K562 (cell line): ENCODE measurements around the gene NRCAM. TPM values are rescaled to one million over a fixed set of nuclear protein-coding genes. Genes with fewer than 3 reads are reported as not detected.

Experiments used
- ATAC-seq: fragments of 200-7000 bp; cut with Tn5 transposase; 3 replicates; pipeline ENCODE4 v1.9.1; 2020; ENCODE audit warnings: moderate library complexity
- BruUV-seq: library from RNA; stranded (reverse); fragments of 400-500 nt; replicated peaks from 2 replicates; lab custom pipeline; 2021; lab: Mats Ljungman, UMichigan
- CTCF ChIA-PET: fragments of 300-600 bp; formaldehyde crosslinking; extraction: SDS; loops from one replicate; lab custom pipeline; 2021; ENCODE audit warnings: low intra/inter-chr PET ratio; lab: Yijun Ruan, JAX
- POLR2A ChIA-PET: fragments of 300-600, 350-650 bp; sonication (Branson Sonifier 250); formaldehyde crosslinking; extraction: SDS; loops from one replicate; lab custom pipeline; 2021; ENCODE audit warnings: antibody characterized with exemption, inconsistent platforms; lab: Yijun Ruan, JAX
- DNase-seq, 4 experiments: peaks; one replicate each; pipeline versions ENCODE4 v3.0.0 to v3.0.0-alpha.2; 2011 to 2018; ENCODE audit warnings: low spot score in 3 of 4, mixed read lengths in 3 of 4; ENCODE audit errors: extremely low read depth in 1 of 4
- FAIRE-seq: peaks from 2 replicates; lab custom pipeline; 2011; peaks lifted over from hg19 to GRCh38; lab: Jason Lieb, UNC
- H2AFZ ChIP-seq: 2 replicates; pipeline ENCODE4 v1.6.0; 2011; ENCODE audit warnings: low read depth, low read length, control low read depth, inconsistent platforms
- H3K27ac ChIP-seq: fragments of 200-600 bp; 3 replicates; pipeline ENCODE4 v1.8.0; 2011; ENCODE audit warnings: low read depth, mild to moderate bottlenecking, control low read depth, inconsistent platforms, low read length, moderate library complexity, mixed read lengths; ENCODE audit errors: extremely low read depth
- H3K27me3 ChIP-seq, 2 experiments: fragments of 300-600 bp in 1 of 2; 2 replicates in 1 of 2; 3 replicates in 1 of 2; pipeline versions ENCODE4 v1.6.0 to v1.8.0; 2011; ENCODE audit warnings: inconsistent platforms in 2 of 2, low read length in 2 of 2, mild to moderate bottlenecking in 1 of 2, mixed read lengths in 1 of 2, moderate library complexity in 1 of 2; ENCODE audit not compliant: control insufficient read depth in 2 of 2, insufficient read depth in 2 of 2
- H3K36me3 ChIP-seq: fragments of 300-600 bp; 3 replicates; pipeline ENCODE4 v1.8.0; 2011; ENCODE audit warnings: mild to moderate bottlenecking, low read length, inconsistent platforms; ENCODE audit not compliant: control insufficient read depth, insufficient read depth
- H3K4me1 ChIP-seq, 2 experiments: fragments of 200-600 bp in 1 of 2; replicated peaks in 1 of 2; 2 replicates in 1 of 2; 3 replicates in 1 of 2; pipeline versions ENCODE4 v1.5.1 to v1.8.0; 2011; ENCODE audit warnings: inconsistent platforms in 2 of 2, low read length in 2 of 2, mild to moderate bottlenecking in 1 of 2, mixed read lengths in 1 of 2, moderate library complexity in 1 of 2; ENCODE audit not compliant: control insufficient read depth in 2 of 2, insufficient read depth in 2 of 2
- H3K4me2 ChIP-seq: 2 replicates; pipeline ENCODE4 v1.6.1; 2011; ENCODE audit warnings: low read length, control low read depth, inconsistent platforms, mixed read lengths; ENCODE audit not compliant: insufficient read depth
- H3K4me3 ChIP-seq: fragments of 200-600 bp; sonication (generic), shearing (Covaris generic); 2 replicates; pipeline ENCODE4 v1.5.1; 2016; ENCODE audit warnings: control low read depth, inconsistent platforms
- H3K79me2 ChIP-seq: fragments of 200-600 bp; 3 replicates; pipeline ENCODE4 v1.8.0; 2011; ENCODE audit warnings: low read length, inconsistent platforms; ENCODE audit not compliant: control insufficient read depth, insufficient read depth
- H3K9ac ChIP-seq, 2 experiments: 2 replicates each; pipeline versions ENCODE4 v1.6.0 to v1.6.1; 2011; ENCODE audit warnings: low read depth in 2 of 2, low read length in 2 of 2, control low read depth in 1 of 2, inconsistent platforms in 1 of 2, mild to moderate bottlenecking in 1 of 2, mixed read lengths in 1 of 2; ENCODE audit not compliant: insufficient read depth in 1 of 2
- H3K9me1 ChIP-seq: one replicate; pipeline ENCODE4 v1.6.0; 2011; ENCODE audit warnings: inconsistent platforms, mild to moderate bottlenecking, low read length, moderate library complexity; ENCODE audit not compliant: control insufficient read depth, insufficient read depth
- H3K9me3 ChIP-seq: replicated peaks from 2 replicates; pipeline ENCODE4 v1.5.1; 2011; ENCODE audit warnings: low read depth, low read length, inconsistent platforms; ENCODE audit not compliant: control insufficient read depth, insufficient read depth
- H4K20me1 ChIP-seq: replicated peaks from 2 replicates; pipeline ENCODE4 v1.6.1; 2011; ENCODE audit warnings: low read length, inconsistent platforms, mixed read lengths; ENCODE audit not compliant: control insufficient read depth, insufficient read depth
- ATF1 ChIP-seq, 2 experiments: fragments of 450-650 bp in 1 of 2; IDR thresholded peaks; 2 replicates each; pipeline ENCODE4 v1.6.1; 2016; ENCODE audit warnings: missing compliant biosample characterization in 1 of 2, missing genetic modification characterization in 1 of 2
- DMBX1 ChIP-seq: fragments of 250-450 bp; sonication (Bioruptor Pico); IDR thresholded peaks from 2 replicates; pipeline ENCODE4 v1.8.0; 2022; ENCODE audit warnings: inconsistent platforms, mild to moderate bottlenecking, moderate library complexity, borderline replicate concordance
- ESRRA ChIP-seq: fragments of 450-650 bp; IDR thresholded peaks from 2 replicates; pipeline ENCODE4 v1.6.1; 2014; ENCODE audit warnings: low read depth, mild to moderate bottlenecking, moderate library complexity, borderline replicate concordance
- ETS2 ChIP-seq: IDR thresholded peaks from 2 replicates; pipeline ENCODE4 v1.6.1; 2016; ENCODE audit warnings: borderline replicate concordance, missing genetic modification characterization, mild to moderate bottlenecking, moderate library complexity, missing compliant biosample characterization; ENCODE audit not compliant: poor library complexity, severe bottlenecking
- HNRNPLL ChIP-seq: fragments of 200-400 bp; formaldehyde crosslinking; IDR thresholded peaks from 2 replicates; pipeline ENCODE4 v1.6.1; 2017; ENCODE audit warnings: low read length, low read depth, mild to moderate bottlenecking; ENCODE audit not compliant: poor library complexity, severe bottlenecking
- ILF3 ChIP-seq: fragments of 450-650 bp; IDR thresholded peaks from 2 replicates; pipeline ENCODE4 v1.6.1; 2018; ENCODE audit warnings: antibody characterized with exemption, mild to moderate bottlenecking, moderate library complexity, borderline replicate concordance
- KLF10 ChIP-seq: fragments of 250-450 bp; sonication (Bioruptor Pico); IDR thresholded peaks from 2 replicates; pipeline ENCODE4 v1.6.1; 2021; ENCODE audit warnings: matching md5 sums
- STAT5B ChIP-seq: fragments of 250-450 bp; sonication (Bioruptor Pico); IDR thresholded peaks from 2 replicates; pipeline ENCODE4 v1.8.0; 2021; ENCODE audit warnings: mild to moderate bottlenecking, inconsistent platforms
- WHSC1 ChIP-seq: IDR thresholded peaks from one replicate; pipeline ENCODE4 v1.6.1; 2012; ENCODE audit warnings: low read length, control low read depth, inconsistent platforms
- ZC3H4 ChIP-seq: sonication (generic); formaldehyde crosslinking; IDR thresholded peaks from 2 replicates; pipeline ENCODE4 v1.9.0; 2021; ENCODE audit warnings: missing genetic modification reagents, borderline replicate concordance
- ZNF124 ChIP-seq: sonication (generic); formaldehyde crosslinking; IDR thresholded peaks from 2 replicates; pipeline ENCODE4 v1.8.1; 2022; ENCODE audit warnings: missing genetic modification reagents
- ZNF274 ChIP-seq: IDR thresholded peaks from 2 replicates; pipeline ENCODE4 v1.6.1; 2011; ENCODE audit warnings: low read depth, mild to moderate bottlenecking, low read length, moderate library complexity, borderline replicate concordance
- ZNF57 ChIP-seq: fragments of 450-650 bp; formaldehyde crosslinking; IDR thresholded peaks from 2 replicates; pipeline ENCODE4 v1.4.0; 2020; ENCODE audit warnings: mild to moderate bottlenecking, moderate library complexity
- ZNF644 ChIP-seq: fragments of 200-800 bp; sonication (Bioruptor generic); IDR thresholded peaks from 2 replicates; pipeline ENCODE4 v1.6.1; 2016; ENCODE audit warnings: low read depth, missing genetic modification characterization, missing compliant biosample characterization
- WGBS: fragments of 100-300 bp; shearing (Covaris generic); methylation state at CpG from one replicate; pipeline ENCODE4 v1.1.6; 2016; ENCODE audit warnings: low coverage, mixed read lengths; ENCODE audit not compliant: insufficient coverage; ENCODE audit errors: missing lambda C conversion rate; 5-methylcytosine and 5-hydroxymethylcytosine counted together
- in situ Hi-C: fragments of 300-500 bp; cut with MboI; formaldehyde crosslinking; loops from 4 replicates; pipeline ENCODE4 v1.15.0; 2018; ENCODE audit warnings: inconsistent platforms, mixed read lengths
- intact Hi-C: fragments of 100-400 bp; cut with micrococcal nuclease; formaldehyde crosslinking; loops from 2 replicates; pipeline ENCODE4 v1.14.2; 2022
- polyA plus RNA-seq, 8 experiments: library from polyadenylated mRNA; depleted of rRNA in 4 of 8; stranded (reverse) in 5 of 8; unstranded in 3 of 8; fragments of >200 nt; fragmentation: Nextera tagmentation in 2 of 8; fragmentation: Illumina TruSeq in 1 of 8; extraction: Ambion mirVana in 2 of 8; extraction: Trizol in 1 of 8; gene quantifications; 2 replicates each; pipeline versions ENCODE4 v1.2.1 to v1.2.3, GENCODE V29; 2011 to 2014; ENCODE audit warnings: inconsistent platforms in 1 of 8, missing spikeins in 1 of 8
- total RNA-seq, 7 experiments: library from RNA; depleted of rRNA in 6 of 7; stranded (reverse); fragments of >200 nt in 6 of 7; fragmentation: Illumina TruSeq in 2 of 7; extraction: Trizol in 2 of 7; gene quantifications; 2 replicates each; pipeline versions ENCODE4 v1.2.1 to v1.2.3, GENCODE V29; 2011 to 2021; ENCODE audit warnings: low replicate concordance in 1 of 7
- TF ChIP-seq, protein P1 (sequence below): fragments of 250-450 bp; sonication (Bioruptor Pico); IDR thresholded peaks from 2 replicates; pipeline ENCODE4 v1.8.0; 2021; ENCODE audit warnings: borderline replicate concordance, mild to moderate bottlenecking, moderate library complexity; ENCODE audit not compliant: poor library complexity, severe bottlenecking
- TF ChIP-seq, protein P2 (sequence below), 2 experiments: fragments of 450-650 bp; IDR thresholded peaks; 2 replicates each; pipeline ENCODE4 v1.6.1; 2018; ENCODE audit warnings: mild to moderate bottlenecking in 2 of 2, low read depth in 1 of 2; ENCODE audit not compliant: partially characterized antibody in 2 of 2

NRCAM gene
- total and polyA plus RNA-seq, 9 of the 15 experiments (the other 6 are each of a cell fraction or from before 2014, with no cell fraction given): 0.03 to 0.54 (median 0.12) TPM; not detected in 1

DNA sequence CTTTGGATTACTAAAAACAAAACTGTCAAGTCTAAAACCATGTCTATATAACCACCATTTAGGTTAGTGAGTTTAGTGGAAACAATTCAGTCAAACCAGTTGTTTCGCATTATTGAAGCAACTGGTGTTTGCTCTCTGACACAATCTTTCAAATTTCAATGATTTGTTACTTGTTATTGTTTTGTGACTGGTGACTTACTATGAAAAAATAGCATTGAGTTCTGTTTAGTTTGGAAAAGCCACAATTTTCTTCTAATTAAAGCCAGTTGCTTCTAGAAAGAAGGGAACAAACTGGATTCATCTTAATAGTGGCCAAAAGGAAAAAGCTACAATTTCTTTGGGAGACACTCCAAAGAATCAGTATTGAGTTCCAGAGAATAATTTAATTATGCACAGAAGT, 356.5 kb downstream of the NRCAM start:
- ChIA-PET CTCF (no interaction called here), POLR2A (no interaction called here)
- Histone ChIP-seq H3K27ac (no peak overlapping the region), H4K20me1 (no peaks in the 10 kb centered on the region), H3K9me1 (no peaks in the 10 kb centered on the region), H3K4me1 (peaks cover 17 to 32% of the 10 kb centered on the region in 2 experiments), H2AFZ (no peak overlapping the region), H3K4me3 (no peak overlapping the region), H3K79me2 (no peaks in the 10 kb centered on the region), H3K36me3 (no peaks in the 10 kb centered on the region), H3K9ac (no peak overlapping the region), H3K4me2 (no peak overlapping the region), H3K27me3 (no peaks in the 10 kb centered on the region), H3K9me3 (no peaks in the 10 kb centered on the region)
- TF ChIP-seq WHSC1: no peak
- no peak for TF ChIP-seq KLF10 (CRISPR knock-in tag)
- TF ChIP-seq ATF1 (CRISPR knock-in tag; IDR thresholded peaks at IDR 0.05): no peak
- no peak for TF ChIP-seq ATF1 (tag; IDR thresholded peaks at IDR 0.05)
- TF ChIP-seq, protein P1, sequence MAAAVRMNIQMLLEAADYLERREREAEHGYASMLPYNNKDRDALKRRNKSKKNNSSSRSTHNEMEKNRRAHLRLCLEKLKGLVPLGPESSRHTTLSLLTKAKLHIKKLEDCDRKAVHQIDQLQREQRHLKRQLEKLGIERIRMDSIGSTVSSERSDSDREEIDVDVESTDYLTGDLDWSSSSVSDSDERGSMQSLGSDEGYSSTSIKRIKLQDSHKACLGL (CRISPR knock-in tag): no peak
- TF ChIP-seq, protein P2, sequence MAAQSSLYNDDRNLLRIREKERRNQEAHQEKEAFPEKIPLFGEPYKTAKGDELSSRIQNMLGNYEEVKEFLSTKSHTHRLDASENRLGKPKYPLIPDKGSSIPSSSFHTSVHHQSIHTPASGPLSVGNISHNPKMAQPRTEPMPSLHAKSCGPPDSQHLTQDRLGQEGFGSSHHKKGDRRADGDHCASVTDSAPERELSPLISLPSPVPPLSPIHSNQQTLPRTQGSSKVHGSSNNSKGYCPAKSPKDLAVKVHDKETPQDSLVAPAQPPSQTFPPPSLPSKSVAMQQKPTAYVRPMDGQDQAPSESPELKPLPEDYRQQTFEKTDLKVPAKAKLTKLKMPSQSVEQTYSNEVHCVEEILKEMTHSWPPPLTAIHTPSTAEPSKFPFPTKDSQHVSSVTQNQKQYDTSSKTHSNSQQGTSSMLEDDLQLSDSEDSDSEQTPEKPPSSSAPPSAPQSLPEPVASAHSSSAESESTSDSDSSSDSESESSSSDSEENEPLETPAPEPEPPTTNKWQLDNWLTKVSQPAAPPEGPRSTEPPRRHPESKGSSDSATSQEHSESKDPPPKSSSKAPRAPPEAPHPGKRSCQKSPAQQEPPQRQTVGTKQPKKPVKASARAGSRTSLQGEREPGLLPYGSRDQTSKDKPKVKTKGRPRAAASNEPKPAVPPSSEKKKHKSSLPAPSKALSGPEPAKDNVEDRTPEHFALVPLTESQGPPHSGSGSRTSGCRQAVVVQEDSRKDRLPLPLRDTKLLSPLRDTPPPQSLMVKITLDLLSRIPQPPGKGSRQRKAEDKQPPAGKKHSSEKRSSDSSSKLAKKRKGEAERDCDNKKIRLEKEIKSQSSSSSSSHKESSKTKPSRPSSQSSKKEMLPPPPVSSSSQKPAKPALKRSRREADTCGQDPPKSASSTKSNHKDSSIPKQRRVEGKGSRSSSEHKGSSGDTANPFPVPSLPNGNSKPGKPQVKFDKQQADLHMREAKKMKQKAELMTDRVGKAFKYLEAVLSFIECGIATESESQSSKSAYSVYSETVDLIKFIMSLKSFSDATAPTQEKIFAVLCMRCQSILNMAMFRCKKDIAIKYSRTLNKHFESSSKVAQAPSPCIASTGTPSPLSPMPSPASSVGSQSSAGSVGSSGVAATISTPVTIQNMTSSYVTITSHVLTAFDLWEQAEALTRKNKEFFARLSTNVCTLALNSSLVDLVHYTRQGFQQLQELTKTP (IDR thresholded peaks at IDR 0.05; ENCODE audit: low read depth in 1 of 2, partially characterized antibody in 2 of 2): no peak
- TF ChIP-seq ESRRA: no peak
- no peak for TF ChIP-seq HNRNPLL
- no peak for TF ChIP-seq ZNF124 (CRISPR knock-in tag)
- no peak for TF ChIP-seq ZC3H4 (CRISPR knock-in tag)
- no peak for TF ChIP-seq ZNF57 (CRISPR knock-in tag)
- no peak for TF ChIP-seq ZNF644 (tag)
- TF ChIP-seq STAT5B (CRISPR knock-in tag): no peak
- no peak for TF ChIP-seq ETS2
- TF ChIP-seq DMBX1 (CRISPR knock-in tag): no peak
- TF ChIP-seq ZNF274: no peak
- no peak for TF ChIP-seq ILF3
- intact Hi-C loops: loop anchor here (5.0 kb wide), 2 partner anchors 62 to 207 kb away; partner anchors contain the start of gene DLD
- in situ Hi-C loops: no loop called here
- no peak for FAIRE-seq
- BruUV-seq: no TSS peak
- WGBS: 100% methylated on average over 1 of the region's 1 CpG
- ATAC-seq: no peak
- no peak for DNase-seq
